Activated CD4-positive, alpha-beta T cell treated with anti-CD3 and anti-CD28 coated beads, Interleukin-2, amount 50 U/mL, for 16 hours (primary cell): ENCODE results near the gene SCEL.
"Not testable (repeated sequence)": the region's sequence is repeated elsewhere in the genome, so short reads cannot be mapped to it uniquely, and the experiment has no call there.

Experiments used
- DNase-seq: peaks from one replicate; pipeline ENCODE4 v3.0.0-alpha.2; 2020

Gene SCEL

DNA sequence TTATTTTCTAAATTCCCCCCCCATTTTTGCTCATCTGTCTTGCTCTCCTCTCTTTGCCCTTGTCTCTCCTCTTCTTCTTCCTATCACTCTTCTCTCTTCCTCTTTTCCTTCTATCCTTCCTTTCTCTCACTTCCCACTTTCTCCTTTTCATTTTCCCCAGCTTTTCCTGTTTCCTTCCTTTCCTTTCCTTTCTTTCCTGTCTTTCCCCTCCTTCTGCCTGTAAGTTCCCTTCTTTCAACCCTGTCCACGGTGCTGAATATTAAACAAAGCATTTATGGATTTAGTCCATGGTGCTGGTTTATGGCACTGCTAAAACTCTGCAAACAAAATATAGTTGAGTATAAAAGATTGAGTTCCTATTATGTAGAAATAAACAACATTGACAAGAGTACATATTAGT lies 27.6 kb downstream of the SCEL start:
- no peak for DNase-seq

DNA sequence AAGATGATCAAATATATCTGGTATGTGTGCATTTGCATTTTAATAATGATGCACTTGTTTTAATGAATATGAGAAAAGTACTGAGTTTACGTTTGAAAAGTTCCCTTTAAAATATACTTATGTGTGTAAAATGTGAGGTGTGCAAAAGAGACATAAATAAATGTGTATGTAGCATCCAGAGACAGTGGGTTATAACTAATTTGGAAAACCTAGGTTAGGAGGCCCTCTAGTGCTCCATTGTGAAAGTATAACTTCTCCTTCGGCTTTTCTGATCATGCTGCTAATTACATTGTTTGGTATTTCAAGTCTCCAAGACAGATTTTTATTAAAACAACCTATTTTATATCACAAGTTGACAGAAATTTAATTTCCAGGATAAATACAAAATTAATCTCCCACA lies 30.1 kb downstream of the SCEL start:
- DNase-seq: peak; percentile 27

DNA sequence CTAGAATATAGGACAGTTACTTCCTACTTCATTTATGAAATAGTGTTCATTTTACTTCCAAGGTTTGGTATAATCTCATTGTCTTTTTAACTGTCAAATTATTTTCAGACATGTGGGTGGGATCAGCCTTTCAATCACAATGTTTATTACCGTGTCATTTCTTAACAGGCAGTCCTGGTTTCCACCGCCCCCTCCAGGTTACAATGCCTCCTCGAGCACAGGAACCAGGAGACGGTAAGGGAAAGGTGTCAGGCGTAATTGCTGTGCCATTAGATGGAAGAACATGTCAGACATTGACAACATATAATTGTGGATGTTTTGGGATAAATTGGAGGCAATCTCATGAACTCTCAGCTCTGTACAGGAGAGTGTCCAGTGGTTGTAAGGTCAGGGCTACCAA lies 36.5 kb downstream of the SCEL start:
- DNase-seq: no peak

DNA sequence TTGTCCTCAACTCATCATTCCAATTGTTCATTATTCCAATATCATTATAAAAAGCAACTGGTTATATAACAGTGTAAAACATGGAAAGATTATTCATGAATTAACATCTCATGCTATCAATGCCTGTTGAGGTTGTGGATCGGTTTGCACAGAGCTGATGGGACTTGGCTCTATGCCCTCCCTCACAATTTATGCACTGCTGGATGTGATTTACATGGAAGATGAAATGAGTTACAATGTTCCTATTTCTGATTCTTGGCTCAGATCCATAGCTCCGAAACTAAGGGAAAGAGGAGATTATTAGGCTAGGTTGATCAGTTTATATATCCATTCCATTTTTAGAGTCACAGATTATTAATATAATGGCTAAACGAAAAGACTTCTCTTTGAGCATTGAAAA lies 38.6 kb downstream of the SCEL start:
- no peak for DNase-seq

DNA sequence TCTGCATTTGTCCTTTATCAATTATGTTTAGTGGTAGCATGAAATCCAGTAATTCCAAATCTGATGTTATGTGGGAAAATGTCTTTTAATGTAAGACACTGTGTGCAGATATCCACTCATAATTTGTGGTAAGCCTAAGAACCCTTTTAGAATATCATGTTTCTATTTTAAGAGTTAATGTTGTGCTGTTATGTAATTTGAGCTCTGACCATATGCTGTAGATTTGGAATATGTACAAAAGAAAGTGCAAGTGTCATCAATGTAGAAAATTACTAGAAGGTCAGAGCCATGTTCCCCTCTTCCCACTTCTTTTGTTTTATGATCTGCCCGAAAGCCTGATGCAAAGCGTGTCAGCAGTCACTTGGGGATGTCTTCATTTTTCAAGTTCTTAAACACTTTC lies 44.5 kb downstream of the SCEL start:
- DNase-seq: no peak

DNA sequence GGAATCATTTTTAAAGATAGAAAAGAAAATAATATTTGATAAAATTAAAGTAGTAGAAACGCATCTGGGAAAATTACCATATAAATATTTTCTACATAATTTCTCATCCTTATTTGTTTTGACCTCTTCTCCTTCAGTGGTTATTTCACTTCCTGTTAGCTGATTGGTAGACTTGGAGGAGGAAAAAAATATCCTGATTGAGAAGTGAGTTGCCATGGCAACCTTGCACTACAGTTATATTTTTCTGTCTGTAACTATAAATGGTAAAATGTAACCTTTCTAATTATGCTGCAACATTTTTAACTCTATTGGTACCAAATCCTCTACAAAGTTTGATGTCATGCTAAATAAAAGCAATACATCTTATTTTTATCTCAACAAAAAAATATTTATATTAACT lies 45.2 kb downstream of the SCEL start:
- no peak for DNase-seq

DNA sequence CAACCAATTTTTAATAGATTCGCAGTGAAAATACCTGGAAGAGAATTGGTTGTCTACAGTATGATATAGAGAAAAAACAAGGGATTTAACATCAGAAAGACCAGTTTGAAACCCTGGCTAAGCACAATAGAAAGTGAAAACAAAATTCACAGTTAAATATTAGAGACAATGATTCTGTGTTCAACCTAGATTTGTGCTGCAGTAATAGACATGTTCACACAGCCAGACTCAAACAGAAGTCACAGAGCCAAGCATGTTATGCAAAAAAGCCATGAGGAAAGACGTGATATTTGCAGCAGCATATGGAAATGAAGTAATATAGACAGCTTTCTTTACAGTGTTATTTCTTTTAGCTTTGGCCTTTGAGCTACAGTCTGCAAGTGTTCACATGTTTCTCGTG lies 48.1 kb downstream of the SCEL start:
- no peak for DNase-seq

DNA sequence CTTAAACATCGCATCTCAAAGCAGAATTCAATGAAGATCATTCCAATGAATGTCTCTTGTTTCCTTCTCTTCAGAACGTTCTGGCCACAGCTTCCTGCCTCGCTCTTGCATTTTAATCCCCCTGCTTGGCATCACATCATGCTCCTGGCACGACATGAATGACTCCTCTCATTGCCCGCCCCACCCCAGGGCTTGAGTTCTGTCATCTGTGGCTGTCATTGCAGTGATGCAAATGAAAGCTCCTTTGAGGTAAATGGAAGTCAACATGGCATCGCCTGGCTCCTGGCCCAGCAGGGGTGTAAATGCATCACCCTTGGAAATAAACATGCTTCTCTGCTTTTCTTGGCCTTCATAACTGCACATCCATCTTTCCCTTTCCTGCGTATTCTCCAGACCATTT lies 48.6 kb downstream of the SCEL start:
- DNase-seq: no peak

DNA sequence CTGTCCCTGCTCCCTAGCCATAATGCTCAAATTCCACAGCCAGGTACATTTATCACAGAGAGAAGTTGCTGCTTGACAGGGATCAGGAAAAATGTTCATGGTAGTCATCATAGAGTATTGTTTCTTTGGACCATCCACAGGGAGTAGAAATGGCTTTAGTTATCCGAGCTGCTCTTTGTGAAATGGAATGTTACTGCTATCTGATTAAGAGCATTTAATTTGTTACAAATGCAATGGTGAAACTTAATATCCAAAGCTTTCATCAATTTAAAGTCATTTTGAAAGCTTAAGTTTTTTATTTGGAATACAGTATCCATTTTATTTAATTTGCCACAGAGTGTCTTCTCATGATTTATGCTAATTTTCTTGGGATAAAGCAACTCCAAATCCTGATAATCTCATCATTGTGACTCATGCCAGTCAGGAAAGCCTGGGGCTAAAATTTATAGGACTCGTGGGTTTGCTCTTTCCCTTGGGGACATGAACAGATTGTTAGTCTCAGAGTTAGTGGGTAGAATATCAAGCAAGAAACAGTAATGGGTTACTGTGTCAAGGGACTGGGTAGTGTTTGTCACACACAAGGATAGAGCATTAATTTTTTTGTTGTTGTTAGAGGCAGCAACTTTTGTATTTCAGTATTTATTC lies 59.8 kb downstream of the SCEL start:
- no peak for DNase-seq

DNA sequence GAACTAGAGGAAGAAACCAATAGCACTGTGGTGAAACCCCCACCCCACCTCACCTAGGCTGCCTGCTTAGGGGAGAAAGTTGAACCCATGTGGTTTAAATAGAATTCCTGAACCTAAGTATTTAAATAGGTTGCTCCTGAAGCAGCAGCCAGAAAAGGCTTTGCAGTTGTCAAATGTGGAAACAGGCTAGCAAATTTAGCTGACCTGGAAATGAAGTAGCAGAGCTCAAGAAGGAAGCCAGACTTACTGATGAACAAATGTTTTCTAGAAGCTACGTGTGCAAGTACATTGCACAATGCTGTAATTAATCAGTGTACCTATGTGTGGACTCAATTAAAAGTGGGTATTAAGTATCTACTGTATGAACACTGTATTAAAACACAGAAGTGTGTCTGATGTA lies 61.3 kb downstream of the SCEL start:
- no peak for DNase-seq

DNA sequence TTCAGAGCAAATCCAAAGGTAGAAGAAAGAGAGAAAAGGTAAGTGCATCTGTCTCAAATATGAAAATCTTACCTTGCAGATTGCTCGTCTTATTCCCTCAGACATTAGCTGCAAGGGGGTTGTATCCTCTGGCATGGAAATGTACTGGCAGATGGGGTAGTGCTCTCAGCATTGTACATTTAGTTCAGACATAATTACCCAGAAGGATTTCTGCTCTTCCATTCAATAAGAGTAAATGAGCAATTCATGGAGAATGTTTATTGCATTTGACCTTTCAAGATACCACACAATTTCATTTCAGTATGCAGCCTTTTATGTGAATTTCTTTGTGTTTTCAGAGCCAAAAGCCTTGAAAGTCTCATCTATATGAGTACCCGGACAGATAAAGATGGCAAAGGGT lies 63.8 kb downstream of the SCEL start:
- DNase-seq: no peak

DNA sequence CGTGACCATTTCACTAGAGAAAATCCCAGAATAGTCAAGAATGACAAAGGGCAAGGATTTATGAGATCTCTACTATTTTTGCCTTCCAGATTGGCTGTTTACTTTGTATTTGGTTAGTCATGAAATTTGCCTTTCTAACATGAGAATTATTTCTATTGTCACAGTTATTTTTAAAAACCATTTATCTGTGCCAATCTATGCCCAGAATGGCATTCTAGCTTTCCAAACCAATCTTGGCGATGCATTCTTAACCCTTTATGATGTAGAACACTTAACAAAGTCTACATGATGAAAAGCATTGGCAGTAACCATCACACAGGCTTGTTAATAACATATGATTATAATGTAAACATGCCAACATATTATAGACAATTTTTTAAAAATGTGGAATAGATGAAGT lies 65.2 kb downstream of the SCEL start:
- no peak for DNase-seq

DNA sequence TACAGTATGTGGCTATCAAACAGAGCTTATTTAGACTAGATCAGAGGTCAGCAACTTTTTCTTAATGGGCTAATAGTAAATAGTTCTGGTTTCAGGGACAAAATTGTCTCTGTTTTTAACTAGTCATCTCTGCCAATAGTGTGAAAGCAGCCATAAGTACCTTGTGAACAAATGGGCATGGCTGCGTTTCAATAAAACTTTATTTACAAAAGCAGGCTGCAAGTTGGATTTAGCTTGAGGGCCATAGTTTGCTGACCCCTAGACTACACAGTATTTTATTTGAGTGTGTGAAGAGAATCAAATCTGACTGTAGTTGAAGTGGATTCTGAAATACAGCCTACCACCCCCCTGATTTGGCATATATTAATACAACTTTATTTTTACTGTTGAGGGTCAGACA lies 75.6 kb downstream of the SCEL start:
- DNase-seq: no peak

DNA sequence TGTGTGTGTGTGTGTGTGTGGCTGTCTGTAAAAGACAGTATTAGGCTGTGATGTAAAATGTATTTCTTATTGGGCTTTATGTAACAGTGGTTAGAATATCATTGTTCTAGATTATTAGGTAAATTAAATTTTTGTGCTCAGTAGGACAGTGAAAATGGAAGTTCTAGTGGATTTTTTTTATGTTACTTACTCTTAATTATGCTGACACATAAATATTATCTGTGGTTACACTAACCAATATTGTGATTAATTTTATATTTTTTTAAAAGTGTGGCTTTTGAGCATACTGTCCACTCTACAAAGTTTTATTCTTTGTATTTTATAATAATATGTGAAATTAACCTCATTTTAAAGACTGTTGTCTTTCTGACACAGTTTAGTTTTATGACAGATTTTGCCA lies 80.5 kb downstream of the SCEL start:
- no peak for DNase-seq

DNA sequence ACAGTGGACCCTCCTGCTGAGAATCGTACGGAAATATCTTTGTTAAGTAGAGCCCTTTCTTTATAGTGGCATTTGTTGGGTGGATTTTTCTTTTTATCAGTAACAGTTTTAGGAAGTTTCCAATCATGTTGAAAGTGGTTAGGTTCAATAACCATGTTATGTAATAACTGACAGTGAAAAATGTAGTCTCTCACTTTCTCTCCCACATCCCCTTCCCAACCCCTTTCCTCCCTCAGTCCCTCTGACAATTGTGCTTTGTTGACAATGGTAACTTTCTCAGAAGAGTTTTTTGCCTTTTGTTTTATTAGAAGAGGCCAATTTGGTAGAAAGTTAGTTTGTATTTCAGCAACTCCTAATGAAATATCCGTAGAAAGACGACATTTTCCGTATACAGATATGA lies 84.1 kb downstream of the SCEL start:
- no peak for DNase-seq

DNA sequence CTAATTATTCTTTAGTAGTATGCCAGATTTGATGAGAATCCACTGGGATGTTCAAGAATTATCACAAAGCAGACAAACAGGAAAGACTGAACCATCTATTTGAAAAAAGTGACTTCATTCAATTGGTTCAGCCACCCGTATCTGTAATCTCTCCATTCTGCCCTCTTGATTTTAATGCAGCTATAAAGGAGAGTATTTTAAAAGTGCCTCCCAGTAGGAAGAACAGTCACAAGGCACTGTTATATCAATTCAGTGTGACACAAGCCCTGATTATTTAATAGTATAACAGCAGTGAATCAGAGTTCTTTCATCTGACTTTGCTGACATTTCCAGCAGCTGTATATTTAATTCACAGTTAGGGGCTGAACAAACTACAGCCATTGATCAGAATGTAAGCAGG lies 84.6 kb downstream of the SCEL start:
- no peak for DNase-seq

DNA sequence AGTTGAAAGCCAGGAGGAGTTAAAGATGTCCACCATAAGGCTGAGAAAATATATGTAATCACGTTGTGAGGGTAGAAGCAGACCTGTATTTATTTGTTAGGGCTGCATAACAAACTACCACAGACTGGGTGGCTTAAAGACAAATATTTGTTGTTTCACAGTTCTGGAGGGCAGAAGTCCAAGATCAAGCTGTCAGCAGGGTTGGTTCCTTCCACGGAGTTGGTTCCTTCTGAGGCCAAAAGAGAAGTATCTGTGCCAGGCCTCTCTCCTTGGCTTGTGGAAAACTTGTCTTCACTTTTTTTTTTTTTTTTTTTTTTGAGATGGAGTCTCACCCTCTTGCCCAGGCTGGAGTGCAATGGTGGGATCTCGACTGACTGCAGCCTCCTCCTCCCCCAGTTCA lies 88.3 kb downstream of the SCEL start:
- no peak for DNase-seq

DNA sequence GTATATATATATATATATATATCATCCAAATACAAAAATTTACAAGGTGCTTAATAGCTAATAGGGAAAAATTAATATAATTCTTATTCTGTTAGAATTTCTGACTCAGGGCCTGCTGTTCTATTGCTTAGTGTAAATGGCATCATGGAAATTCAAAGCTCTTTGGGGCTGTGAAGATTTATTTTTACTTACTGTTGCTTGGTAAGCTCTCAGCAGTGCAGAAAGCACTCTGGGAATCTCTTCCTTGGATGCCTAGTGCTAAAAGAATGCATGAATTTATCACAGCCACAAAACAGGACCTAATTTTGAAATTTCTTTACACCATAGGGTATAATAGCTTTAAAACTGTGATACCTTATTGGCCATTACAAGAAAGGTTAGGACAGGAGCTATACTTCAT lies 92.7 kb downstream of the SCEL start:
- no peak for DNase-seq

DNA sequence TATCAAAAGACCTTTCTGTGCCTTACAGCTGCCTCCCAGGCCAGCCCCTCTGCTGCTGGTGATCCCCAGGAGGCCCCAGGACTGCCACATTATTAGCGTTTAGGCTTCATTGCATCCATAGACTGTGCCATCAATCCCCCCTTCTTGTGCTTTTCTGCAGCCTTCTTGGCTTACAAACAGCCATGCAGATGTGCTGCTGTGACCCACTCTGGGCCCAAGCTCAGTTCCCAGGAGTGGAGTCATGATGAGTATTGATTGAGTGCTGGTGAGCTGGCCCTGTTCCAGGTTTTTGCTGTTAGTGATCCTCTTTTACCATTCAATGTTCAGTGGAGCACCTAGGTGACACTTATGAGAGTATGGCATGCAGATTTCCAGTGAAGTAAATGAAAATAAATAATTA lies 102.1 kb downstream of the SCEL start:
- no peak for DNase-seq

DNA sequence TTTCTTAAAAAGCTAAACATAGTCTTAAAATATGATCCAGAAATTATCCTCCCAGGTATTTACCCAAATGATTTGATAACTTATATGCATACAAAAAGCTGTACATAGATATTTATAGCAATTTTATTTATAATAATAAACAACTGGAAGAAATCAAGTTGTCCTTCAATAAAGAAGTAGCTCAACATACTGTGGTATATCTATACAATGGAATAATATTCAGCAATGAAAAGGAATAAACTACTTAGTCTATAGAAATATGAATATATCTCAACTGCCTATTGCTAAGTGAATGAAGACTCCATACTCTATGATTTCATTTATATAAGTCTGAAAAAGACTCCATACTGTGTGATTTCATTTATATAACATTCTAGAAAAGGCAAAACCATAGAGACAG lies 114.9 kb downstream of the SCEL start:
- no peak for DNase-seq

DNA sequence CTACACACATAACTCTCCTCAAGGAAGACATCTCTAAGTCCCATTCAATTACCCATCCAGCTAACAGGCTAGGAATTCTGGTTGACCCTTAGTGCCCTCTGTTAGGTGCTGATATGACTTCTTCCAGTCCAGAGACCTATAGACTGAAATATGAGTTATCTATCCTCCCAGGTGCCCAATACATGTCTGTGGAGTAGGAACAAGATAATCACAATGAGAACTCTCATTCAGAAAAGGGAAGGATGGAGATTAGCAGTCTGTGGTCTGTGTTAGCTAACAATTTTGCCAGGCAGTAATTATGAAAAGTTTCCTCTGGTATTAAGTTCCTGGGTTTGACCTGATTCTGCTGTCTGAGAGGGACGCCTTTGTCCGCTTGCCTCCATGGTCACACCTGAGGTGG lies 117.8 kb downstream of the SCEL start:
- DNase-seq: no peak

DNA sequence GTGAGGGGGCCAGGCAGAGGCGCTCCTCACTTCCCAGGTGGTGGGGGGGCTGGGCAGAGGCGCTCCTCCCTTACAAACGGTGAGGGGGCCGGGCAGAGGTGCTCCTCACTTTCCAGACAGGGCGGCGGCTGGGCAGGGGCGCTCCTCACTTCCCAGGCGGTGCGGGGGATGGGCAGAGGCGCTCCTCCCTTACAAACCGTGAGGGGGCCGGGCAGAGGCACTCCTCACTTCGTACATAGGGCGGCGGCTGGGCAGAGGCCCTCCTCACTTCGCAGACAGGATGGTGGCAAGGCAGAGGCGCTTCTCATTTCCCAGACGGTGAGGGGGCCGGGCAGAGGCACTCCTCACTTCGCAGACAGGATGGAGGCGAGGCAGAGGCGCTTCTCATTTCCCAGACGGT lies 124.5 kb downstream of the SCEL start:
- not testable (repeated sequence) for DNase-seq

DNA sequence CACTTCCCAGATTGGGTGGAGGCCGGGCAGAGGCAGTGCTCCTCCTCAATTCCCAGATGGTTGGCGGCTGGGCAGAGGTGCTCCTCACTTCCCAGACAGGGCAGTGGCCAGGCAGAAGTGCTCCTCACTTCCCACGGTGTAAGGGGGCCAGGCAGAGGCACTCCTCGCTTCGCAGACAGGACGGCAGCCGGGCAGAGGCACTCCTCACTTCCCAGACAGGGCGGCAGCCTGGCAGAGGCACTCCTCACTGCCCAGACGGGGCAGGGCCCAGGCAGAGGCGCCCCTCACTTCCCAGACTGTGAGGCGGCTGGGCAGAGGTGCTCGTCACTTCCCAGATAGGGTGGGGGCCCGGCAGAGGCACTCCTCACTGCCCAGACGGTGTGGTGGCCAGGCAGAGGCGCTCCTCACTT lies 125.3 kb downstream of the SCEL start:
- no peak for DNase-seq

DNA sequence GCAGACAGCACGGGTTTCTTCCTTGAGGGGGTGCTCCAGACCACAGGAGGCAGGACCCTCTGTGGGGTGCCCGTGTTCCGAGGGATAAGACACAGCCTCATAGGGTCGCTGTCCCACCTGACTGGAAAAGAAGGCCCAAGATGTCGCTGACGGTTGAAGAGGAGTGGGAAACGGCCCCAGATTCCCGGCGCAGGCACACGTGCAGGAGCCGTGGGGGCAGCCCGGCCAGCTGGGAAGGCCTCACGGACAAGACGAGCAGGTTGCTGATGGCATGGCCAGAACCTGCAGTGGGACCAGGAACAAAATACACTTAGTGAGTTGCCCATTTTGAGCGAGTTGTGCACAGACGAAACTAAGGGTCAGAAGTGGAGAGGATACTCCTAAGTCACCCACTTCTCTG lies 126.8 kb downstream of the SCEL start:
- not testable (repeated sequence) for DNase-seq

DNA sequence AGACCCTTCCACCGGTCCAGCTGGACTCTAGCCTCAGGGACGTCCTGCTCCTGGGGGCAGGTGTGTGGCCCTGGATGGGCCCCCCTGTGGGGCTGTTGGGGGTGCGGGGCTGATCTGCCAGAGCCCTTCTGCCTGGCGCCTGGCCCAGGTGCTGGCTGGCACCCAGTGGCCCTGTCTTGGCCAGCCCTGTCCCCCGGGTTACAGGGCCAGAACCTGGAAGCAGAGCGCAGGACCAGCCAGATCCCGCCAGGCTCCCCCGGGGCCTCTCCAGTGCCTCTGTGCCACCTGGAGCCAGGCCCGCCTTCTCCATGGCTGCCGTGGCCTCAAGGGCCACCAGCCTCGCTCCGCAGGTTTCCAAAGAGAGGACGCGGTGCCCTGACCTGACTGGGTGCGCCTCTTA lies 127.3 kb downstream of the SCEL start:
- DNase-seq: not testable (repeated sequence)

DNA sequence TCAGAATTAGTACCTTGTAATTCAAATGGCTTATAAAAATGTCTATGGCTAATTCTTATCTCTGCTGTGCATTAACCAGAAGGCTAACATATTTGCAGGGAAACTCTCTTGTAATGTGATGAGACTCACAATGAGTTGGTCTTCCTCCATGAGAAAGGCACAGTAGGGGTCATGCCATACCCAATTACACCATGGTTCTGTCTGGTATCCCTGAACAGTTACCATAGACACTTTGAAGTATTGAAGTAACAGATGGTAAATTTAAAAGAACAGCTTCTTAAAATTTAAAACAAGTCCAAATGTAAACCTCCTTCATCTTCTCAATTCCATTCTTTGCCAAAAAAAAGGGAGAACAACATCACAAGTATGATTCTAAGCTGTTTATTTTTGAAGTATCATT lies 139.3 kb downstream of the SCEL start:
- DNase-seq: no peak
